Activated CD8-positive, alpha-beta T cell treated with anti-CD3 and anti-CD28 coated beads, Interleukin-2, amount 10 ng/mL, durations not matched to agents 7 days and 5 days (primary cell): ENCODE data around the gene NAT14. TPM values are rescaled to one million over a fixed set of nuclear protein-coding genes. Genes with fewer than 3 reads are reported as not detected.

Experiments used
- ATAC-seq: fragments of 150-1000 bp; cut with Tn5 transposase; one replicate; pipeline ENCODE4 v1.10.0; 2021; ENCODE audit warnings: moderate library complexity
- CTCF ChIA-PET: fragments of 350-600 bp; sonication (Branson Sonifier 250); formaldehyde crosslinking; loops from one replicate; lab custom pipeline; 2021; ENCODE audit warnings: antibody characterized with exemption; lab: Charles Lee
- POLR2A ChIA-PET: fragments of 350-600 bp; sonication (Branson Sonifier 250); formaldehyde crosslinking; loops from one replicate; lab custom pipeline; 2021; ENCODE audit warnings: antibody characterized with exemption; lab: Charles Lee
- DNase-seq: peaks from one replicate; pipeline ENCODE4 v3.0.0-alpha.2; 2020
- H3K27ac Mint-ChIP-seq: one replicate; pipeline ENCODE4 v1.8.0; 2021; ENCODE audit warnings: mild to moderate bottlenecking, mixed read lengths
- H3K27me3 Mint-ChIP-seq: one replicate; pipeline ENCODE4 v1.8.0; 2021; ENCODE audit warnings: low read depth, mixed read lengths
- H3K36me3 Mint-ChIP-seq: one replicate; pipeline ENCODE4 v1.8.0; 2021; ENCODE audit warnings: low read depth, mixed read lengths
- H3K4me1 Mint-ChIP-seq: one replicate; pipeline ENCODE4 v1.8.0; 2021; ENCODE audit warnings: low read depth, mixed read lengths
- H3K4me3 Mint-ChIP-seq: one replicate; pipeline ENCODE4 v1.8.0; 2021; ENCODE audit warnings: mild to moderate bottlenecking, mixed read lengths
- H3K9me3 Mint-ChIP-seq: one replicate; pipeline ENCODE4 v1.8.0; 2022; ENCODE audit warnings: mixed read lengths; ENCODE audit not compliant: insufficient read depth
- total RNA-seq, 2 experiments: library from RNA; stranded (reverse); gene quantifications; one replicate each; pipeline ENCODE4 v1.2.3, GENCODE V29; 2021

Gene NAT14
- total RNA-seq, 2 experiments from 2014 or later: 16.2 to 16.4 TPM

DNA sequence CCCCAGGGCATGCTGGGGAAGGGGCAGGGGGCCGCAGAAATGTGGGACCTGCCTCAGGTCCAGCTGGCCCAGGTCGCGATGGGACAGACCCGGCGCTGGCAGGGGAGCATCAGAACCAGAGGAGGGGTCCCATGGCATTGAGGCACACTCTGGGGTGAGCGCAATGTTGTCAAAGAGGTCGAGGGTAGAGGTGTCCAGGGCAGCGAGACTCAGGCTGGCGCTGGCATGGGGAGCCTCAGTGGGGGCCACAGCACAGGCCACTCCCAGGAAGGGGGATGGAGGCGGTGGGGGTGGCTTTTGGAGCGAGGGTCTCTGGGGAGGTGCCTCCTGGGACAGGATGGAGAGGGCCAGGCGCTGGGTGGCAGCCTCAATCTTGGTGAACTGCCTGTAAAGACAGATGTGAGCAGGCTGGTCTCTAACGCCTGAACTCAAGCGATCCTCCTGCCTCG lies 21.4 kb upstream of the NAT14 start:
- Mint-ChIP-seq H3K4me1 (peaks cover 30% of the 10 kb centered on the region), H3K4me3 (no peak overlapping the region), H3K27me3 (no peaks in the 10 kb centered on the region), H3K27ac (no peak overlapping the region), H3K9me3 (no peaks in the 10 kb centered on the region), H3K36me3 (no peaks in the 10 kb centered on the region)
- ATAC-seq (no peak), DNase-seq (no peak)
- CTCF ChIA-PET: interaction anchor here (2.7 kb wide), 1 partner anchor 41 kb away, joined by 24 read pairs; no protein-coding TSS in a partner anchor
- POLR2A ChIA-PET: interaction anchor here (2.3 kb wide), 1 partner anchor 13 kb away, joined by 8 read pairs; the partner anchor contains the start of gene ZNF628

DNA sequence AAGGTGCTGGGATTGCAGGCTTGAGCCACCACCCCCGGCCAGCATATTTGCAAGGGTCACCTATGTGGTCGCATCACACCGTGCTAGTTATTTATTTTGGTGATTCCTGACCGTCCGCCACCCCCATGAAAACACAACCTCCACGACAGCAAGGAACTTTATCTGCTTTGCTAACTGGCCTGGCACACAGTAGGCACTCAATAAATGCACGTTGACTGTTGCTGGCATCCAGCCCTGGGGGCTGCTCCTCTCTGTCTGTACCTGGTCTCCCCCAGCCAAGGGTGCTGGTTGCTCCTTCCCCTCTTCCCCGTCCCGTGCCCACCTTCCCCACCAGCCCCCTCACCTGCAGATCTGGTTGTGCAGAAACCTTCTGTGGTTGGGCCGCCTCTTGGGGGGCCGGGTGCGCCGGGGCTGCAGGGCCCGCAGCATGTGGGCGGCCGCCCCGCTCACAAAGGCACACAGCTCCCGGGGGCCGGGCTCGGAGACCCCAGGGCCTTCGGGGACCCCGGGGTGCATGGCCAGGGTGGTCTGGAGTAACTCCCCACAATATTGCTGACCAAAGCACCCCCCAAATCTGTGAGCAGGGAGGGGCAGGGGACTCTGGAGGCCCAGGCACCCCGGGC lies 20.8 kb upstream of the NAT14 start:
- Mint-ChIP-seq H3K27ac (no peak overlapping the region), H3K4me1 (peaks cover 30% of the 10 kb centered on the region), H3K9me3 (no peaks in the 10 kb centered on the region), H3K27me3 (no peaks in the 10 kb centered on the region), H3K4me3 (no peak overlapping the region), H3K36me3 (no peaks in the 10 kb centered on the region)
- DNase-seq: no peak
- POLR2A ChIA-PET: no interaction called here
- no peak for ATAC-seq
- CTCF ChIA-PET: interaction anchor here (2.7 kb wide), 1 partner anchor 40 kb away, joined by 24 read pairs; no protein-coding TSS in a partner anchor

DNA sequence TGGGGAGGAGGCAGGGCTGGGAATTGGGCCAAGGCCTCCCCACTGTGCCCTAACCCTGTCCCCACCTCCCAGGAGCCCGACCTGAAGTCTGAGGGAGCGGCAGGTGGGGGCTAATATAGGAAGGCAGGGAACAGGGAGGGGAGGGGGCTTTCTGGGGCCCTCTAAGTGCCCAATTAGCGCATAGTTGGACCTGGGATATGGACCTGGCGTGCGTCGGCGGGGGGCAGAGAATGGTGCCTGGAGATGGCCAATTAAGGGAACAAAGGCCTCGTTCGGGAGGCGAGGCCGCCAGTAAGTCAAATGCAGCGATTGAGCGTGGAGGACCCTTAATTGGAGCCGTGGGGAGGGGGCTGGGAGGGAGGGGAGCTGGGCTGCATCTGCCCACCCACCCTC lies 20.3 kb upstream of the NAT14 start, which contains the start of gene C19orf85:
Gene C19orf85, minus strand, starts transcription at position 90 of the 393 bp plus-strand sequence. CDS start 197 bp downstream, outside the sequence.
- Mint-ChIP-seq H3K36me3 (no peaks in the 10 kb centered on the region), H3K4me1 (peaks cover 29% of the 10 kb centered on the region), H3K9me3 (no peaks in the 10 kb centered on the region), H3K27ac (no peak within 1 kb of the TSS), H3K4me3 (no peak within 1 kb of the TSS), H3K27me3 (no peaks in the 10 kb centered on the region)
- POLR2A ChIA-PET: no interaction called here
- DNase-seq (no peak), ATAC-seq (no peak)
- CTCF ChIA-PET: no interaction called here

DNA sequence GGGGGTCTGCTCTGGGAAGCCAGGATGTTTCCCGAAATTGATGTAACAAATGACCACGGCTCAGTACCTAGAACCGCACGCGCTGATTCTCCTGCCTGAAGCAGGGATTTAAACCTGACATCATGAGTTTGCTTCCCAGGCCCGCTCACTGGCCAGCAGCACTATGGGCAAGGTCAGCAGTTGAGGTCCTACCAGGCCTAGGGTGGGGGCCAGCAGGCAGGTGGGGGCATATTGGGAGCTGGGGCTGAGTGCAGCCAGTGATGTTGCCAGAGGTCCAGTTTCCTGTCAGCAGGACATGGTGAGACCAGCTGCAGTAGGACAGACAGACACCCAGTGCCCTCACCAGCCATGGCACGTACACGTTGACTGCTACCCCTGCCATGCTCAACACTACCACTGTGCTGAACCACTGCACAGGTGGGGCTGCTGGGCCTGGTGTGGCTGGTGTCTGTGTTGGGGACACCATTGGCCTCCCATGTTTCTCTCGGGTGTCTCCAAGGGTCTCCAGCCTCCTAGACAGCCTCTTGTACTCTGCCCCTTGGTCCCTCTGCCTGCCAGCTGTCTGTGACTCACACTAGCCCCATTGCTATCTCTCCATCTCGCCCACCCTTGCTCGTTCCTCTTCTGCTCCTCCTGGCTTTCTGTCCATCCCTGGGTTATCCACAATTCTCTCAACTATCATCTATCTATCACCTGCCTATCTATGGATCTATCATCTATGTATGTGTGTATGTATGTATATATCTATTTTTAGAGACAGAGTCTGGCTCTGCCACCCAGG lies 19.3 kb upstream of the NAT14 start:
- no peak for ATAC-seq
- Mint-ChIP-seq H3K36me3 (no peaks in the 10 kb centered on the region), H3K9me3 (no peaks in the 10 kb centered on the region), H3K4me1 (peaks cover 19% of the 10 kb centered on the region), H3K4me3 (no peak overlapping the region), H3K27me3 (no peaks in the 10 kb centered on the region), H3K27ac (no peak overlapping the region)
- no peak for DNase-seq
- ChIA-PET CTCF (interaction anchor here (0.7 to 4.0 kb wide), 5 partner anchors 29 to 173 kb away, joined by 3 to 75 read pairs (median 16); partner anchors contain the start of gene ZNF865), POLR2A (no interaction called here)

DNA sequence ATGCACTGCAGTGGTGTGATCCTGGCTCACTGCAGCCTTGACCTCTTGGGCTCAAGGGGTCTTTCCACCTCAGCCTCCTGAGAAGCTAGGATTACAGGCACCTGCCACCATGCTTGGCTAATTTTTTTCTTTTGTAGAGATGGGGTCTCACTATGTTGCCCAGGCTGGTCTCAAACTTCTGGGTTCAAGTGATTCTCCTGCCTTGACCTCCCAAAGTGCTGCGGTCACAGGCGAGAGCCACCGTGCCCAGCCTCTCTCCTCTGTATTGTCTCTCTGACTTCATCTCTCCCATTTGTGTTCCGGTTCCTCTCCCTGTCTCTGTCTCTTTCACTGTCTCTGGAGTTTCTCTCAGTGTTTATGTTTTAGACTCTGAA lies 18.8 kb upstream of the NAT14 start:
- Mint-ChIP-seq H3K27me3 (no peaks in the 10 kb centered on the region), H3K4me1 (peaks cover 13% of the 10 kb centered on the region), H3K36me3 (no peaks in the 10 kb centered on the region), H3K4me3 (no peak overlapping the region), H3K27ac (no peak overlapping the region), H3K9me3 (no peaks in the 10 kb centered on the region)
- ATAC-seq (no peak), DNase-seq (no peak)
- CTCF ChIA-PET: interaction anchor here (0.7 to 4.0 kb wide), 7 partner anchors 10 to 174 kb away, joined by 3 to 75 read pairs (median 16); partner anchors contain the start of genes NAT14, ZNF628 and ZNF865
- POLR2A ChIA-PET: no interaction called here

DNA sequence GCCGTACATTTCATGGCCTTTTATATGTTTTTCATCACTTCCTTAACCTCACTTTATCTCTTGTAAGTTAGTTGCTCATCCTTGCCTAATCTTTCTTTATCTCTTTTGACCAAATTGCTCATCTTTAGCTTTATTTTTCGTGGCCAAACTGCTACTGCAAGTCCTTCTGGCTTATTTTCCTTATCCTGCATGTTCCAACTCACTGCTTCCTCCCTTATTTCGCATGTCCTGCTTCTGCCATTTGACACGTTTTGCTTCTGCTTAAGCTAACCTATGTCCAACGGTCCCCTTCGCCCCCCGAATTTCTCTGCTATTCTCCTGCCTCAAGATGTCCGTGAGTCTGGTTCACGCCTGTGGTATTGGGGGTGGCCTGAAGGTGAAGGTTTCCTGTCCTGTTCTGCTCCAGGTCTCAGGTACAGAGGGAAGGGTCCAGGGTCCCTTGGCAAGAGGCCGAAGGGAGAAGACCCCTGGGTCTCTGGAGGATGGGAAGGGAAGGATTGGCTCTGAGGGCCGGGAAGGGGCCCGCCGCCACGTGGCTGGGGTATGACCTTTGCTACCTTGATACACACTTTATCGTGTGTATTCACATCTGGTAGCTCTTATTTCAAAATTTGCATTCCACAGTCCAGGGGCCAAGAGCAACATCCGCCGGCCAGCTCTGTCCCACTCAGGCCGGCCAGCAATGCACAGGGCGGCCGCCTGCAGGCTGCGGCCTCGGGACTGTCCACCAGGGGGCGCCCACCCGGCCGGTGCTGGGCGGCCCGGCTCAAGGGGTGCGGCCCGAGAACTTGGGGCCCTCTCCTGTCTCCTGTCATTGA lies 17.5 kb upstream of the NAT14 start:
- POLR2A ChIA-PET: interaction anchor here (0.6 to 1.2 kb wide), 2 partner anchors 9 kb away, joined by 3 to 4 read pairs; partner anchors contain the start of gene ZNF628
- H3K36me3 Mint-ChIP-seq: no peaks in the 10 kb centered on the region
- H3K27ac Mint-ChIP-seq: no peak overlapping the region
- H3K9me3 Mint-ChIP-seq: no peaks in the 10 kb centered on the region
- no peaks in the 10 kb centered on the region for H3K27me3 Mint-ChIP-seq
- CTCF ChIA-PET: interaction anchor here (0.7 to 4.0 kb wide), 20 partner anchors 9 to 380 kb away, joined by 3 to 75 read pairs (median 6); partner anchors contain the start of genes KMT5C, NAT14, ZNF628 and ZNF865
- peaks cover 3% of the 10 kb centered on the region for H3K4me1 Mint-ChIP-seq
- DNase-seq: peak; percentile 71
- ATAC-seq: peak; percentile 89
- H3K4me3 Mint-ChIP-seq: no peak overlapping the region

DNA sequence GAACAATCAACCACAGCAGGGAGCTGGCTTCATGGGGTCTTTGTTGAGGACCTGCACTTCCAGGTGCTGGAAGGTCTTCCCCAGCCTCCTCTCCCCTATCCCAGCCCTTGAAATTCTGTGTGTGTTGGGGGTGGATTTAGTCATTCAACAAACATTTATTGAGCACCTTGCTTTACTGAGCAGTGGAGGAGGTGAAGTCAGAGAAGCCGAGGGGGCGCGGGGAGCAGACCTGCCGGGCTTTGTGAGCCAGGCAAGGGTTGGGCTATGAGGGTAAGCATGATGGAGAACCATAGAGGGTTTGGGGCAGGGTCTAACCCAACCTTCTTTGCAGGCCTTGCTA lies 17.0 kb upstream of the NAT14 start:
- Mint-ChIP-seq H3K27me3 (no peaks in the 10 kb centered on the region), H3K9me3 (no peaks in the 10 kb centered on the region), H3K27ac (no peak overlapping the region), H3K36me3 (no peaks in the 10 kb centered on the region), H3K4me3 (no peak overlapping the region), H3K4me1 (peaks cover 3% of the 10 kb centered on the region)
- ATAC-seq (no peak), DNase-seq (no peak)
- ChIA-PET CTCF (interaction anchor here (1.2 to 4.0 kb wide), 14 partner anchors 8 to 380 kb away, joined by 3 to 75 read pairs (median 8); partner anchors contain the start of genes KMT5C, NAT14, ZNF628 and ZNF865), POLR2A (interaction anchor here (1.2 kb wide), 1 partner anchor 8 kb away, joined by 3 read pairs; the partner anchor contains the start of gene ZNF628)

DNA sequence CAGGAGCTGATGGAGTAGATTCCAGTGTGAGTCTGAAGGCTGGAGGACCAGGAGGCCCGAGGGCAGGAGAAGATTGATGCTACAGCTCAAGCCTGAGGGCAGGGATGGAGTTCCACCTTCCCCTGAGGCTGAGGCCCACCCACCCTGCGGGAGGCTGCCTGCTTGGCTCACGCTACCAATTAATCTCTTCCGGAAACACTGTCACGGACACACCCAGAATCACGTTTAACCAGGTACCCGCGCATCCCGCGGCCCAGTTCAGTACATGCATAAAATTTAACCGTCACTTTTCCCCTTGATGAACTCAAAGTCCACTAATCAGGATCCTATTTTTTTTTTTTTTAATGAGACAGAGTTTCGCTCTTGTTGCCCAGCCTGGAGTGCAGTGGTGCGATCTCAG lies 13.7 kb upstream of the NAT14 start:
- Mint-ChIP-seq H3K36me3 (no peaks in the 10 kb centered on the region), H3K4me1 (peaks cover 19% of the 10 kb centered on the region), H3K27ac (no peak overlapping the region), H3K9me3 (no peaks in the 10 kb centered on the region), H3K27me3 (no peaks in the 10 kb centered on the region), H3K4me3 (no peak overlapping the region)
- ChIA-PET POLR2A (interaction anchor here (0.7 kb wide), 1 partner anchor 16 kb away, joined by 4 read pairs; no protein-coding TSS in a partner anchor), CTCF (interaction anchor here (0.8 to 1.4 kb wide), 4 partner anchors 10 to 34 kb away, joined by 3 to 10 read pairs (median 3); partner anchors contain the start of gene ISOC2)
- DNase-seq (no peak), ATAC-seq (no peak)

DNA sequence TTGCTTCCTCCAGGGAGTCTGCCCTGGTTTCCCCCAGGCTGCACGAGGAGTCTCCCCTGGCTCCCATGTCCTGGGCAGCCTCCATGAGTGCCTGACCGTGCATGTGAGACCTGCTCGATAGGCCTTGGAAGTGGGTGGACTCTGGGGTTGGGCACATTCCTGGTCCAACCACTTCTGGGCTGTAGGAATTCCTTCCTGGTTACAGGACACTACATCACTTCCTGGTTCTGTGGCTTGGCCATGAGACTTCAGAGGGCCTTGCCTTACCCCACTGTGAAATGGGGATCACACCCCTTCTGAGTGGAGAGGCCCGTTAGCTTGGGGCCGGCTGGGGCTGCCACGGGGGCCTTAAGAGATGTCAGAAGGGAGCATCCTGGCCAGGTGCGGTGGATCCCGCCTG lies 12.5 kb upstream of the NAT14 start:
- ChIA-PET POLR2A (no interaction called here), CTCF (interaction anchor here (6.1 kb wide), 1 partner anchor 32 kb away, joined by 48 read pairs; no protein-coding TSS in a partner anchor)
- ATAC-seq: no peak
- Mint-ChIP-seq H3K4me1 (peaks cover 22% of the 10 kb centered on the region), H3K9me3 (no peaks in the 10 kb centered on the region), H3K36me3 (no peaks in the 10 kb centered on the region), H3K27me3 (no peaks in the 10 kb centered on the region), H3K27ac (no peak overlapping the region), H3K4me3 (no peak overlapping the region)
- no peak for DNase-seq

DNA sequence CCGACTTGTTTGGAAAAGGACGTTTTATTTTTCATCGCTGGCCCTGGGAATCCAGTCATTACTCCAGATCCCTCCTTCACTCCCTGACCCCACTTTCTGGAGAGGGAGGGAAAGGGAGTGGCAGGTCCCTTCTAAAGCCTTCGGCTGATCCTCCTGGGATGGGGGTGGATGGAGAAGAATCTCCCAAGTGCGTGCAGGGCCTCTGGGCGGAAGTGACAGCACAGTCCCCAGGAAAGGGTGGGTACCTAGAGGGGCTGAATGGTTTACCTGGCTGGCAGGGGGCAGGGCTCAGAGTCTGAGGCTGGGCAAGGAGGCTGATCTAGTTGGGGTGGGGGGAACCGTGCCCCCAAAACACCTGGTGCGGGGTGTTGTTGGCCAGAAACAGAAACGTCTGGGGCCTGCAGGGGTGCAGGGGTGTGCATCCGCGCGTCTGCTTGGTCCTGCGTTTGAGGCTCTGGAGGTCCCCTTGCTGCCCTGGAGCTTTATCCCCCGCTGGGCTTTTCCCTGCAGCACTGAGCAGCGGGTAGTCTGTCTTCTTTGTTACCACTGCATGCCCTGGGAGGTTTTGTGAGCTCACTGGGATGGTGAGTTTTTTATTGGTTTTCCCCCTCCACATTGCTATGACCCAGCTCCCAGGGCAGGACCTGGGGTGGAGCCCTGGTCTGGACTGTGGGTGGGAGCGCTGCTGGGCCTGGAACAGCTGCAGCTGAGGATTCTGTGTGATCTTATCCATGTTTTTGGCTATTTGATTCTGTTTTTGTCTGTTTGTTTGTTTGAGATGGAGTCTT lies 11.6 kb upstream of the NAT14 start:
- no peak overlapping the region for H3K4me3 Mint-ChIP-seq
- ChIA-PET POLR2A (no interaction called here), CTCF (interaction anchor here (1.0 to 6.1 kb wide), 3 partner anchors 20 to 333 kb away, joined by 3 to 48 read pairs (median 3); no protein-coding TSS in a partner anchor)
- H3K36me3 Mint-ChIP-seq: no peaks in the 10 kb centered on the region
- DNase-seq: no peak
- ATAC-seq: no peak
- no peaks in the 10 kb centered on the region for H3K27me3 Mint-ChIP-seq
- no peaks in the 10 kb centered on the region for H3K9me3 Mint-ChIP-seq
- H3K27ac Mint-ChIP-seq: no peak overlapping the region
- peaks cover 28% of the 10 kb centered on the region for H3K4me1 Mint-ChIP-seq
